NCI-H2081 treated with DMSO at 0.1 percent for 48 hours (cell line): ENCODE measurements around the gene GSN.

Experiments
- DNase-seq: peaks from one replicate; lab custom pipeline; 2025; lab: John Stamatoyannopoulos, UW

The GSN gene

GRCh38 chr9:121273064-121273775 is 5.3 kb downstream of the GSN start:
- no peak for DNase-seq

- no peak for DNase-seq
Measured at GRCh38 chr9:121274851-121275250, 6.9 kb downstream of the GSN start.

- DNase-seq, result no peak
Measured at GRCh38 chr9:121275781-121276658, 8.1 kb downstream of the GSN start.

- no peak for DNase-seq
Measured at GRCh38 chr9:121277026-121277425, 9.1 kb downstream of the GSN start.

GRCh38 chr9:121277518-121278295 is 9.7 kb downstream of the GSN start:
- no peak for DNase-seq

GRCh38 chr9:121278477-121279261 is 10.7 kb downstream of the GSN start:
- DNase-seq, result no peak

- DNase-seq, result no peak
Measured at GRCh38 chr9:121279776-121280388, 11.9 kb downstream of the GSN start.

- DNase-seq, result no peak
Measured at GRCh38 chr9:121280715-121281613, 13.0 kb downstream of the GSN start.

GRCh38 chr9:121281614-121282276 is 13.8 kb downstream of the GSN start:
- no peak for DNase-seq

- DNase-seq, result no peak
Measured at GRCh38 chr9:121282277-121283079, 14.5 kb downstream of the GSN start.

GRCh38 chr9:121283080-121283398 is 15.1 kb downstream of the GSN start:
- DNase-seq, result no peak

GRCh38 chr9:121283856-121284732 is 16.1 kb downstream of the GSN start:
- DNase-seq, result no peak

GRCh38 chr9:121284733-121285451 is 16.9 kb downstream of the GSN start:
- DNase-seq, result no peak

- no peak for DNase-seq
Measured at GRCh38 chr9:121285835-121286687, 18.1 kb downstream of the GSN start.

- no peak for DNase-seq
Measured at GRCh38 chr9:121286688-121286972, 18.7 kb downstream of the GSN start.

GRCh38 chr9:121286973-121287741 is 19.2 kb downstream of the GSN start:
- no peak for DNase-seq
